Esophagus squamous epithelium (tissue), 4 donors: Measurements from ENCODE around the gene TREH.

ENCODE experiments used
- CTCF ChIP-seq, 6 experiments: fragments of 450-650 bp in 4 of 6; fragments of 200-600 bp in 2 of 6; sonication (generic) in 2 of 6; IDR thresholded peaks; one replicate each; pipeline ENCODE4 v1.5.1; 2016 to 2019; ENCODE audit warnings: antibody characterized with exemption in 6 of 6, mild to moderate bottlenecking in 4 of 6, moderate library complexity in 4 of 6
- POLR2A ChIP-seq, 4 donors: fragments of 450-650 bp; IDR thresholded peaks; one replicate each; pipeline ENCODE4 v1.6.1; 2017; ENCODE audit warnings: antibody characterized with exemption in 4 of 4, mild to moderate bottlenecking in 4 of 4, moderate library complexity in 3 of 4

- TF ChIP-seq CTCF (IDR thresholded peaks at IDR 0.05) (no peak), POLR2A (IDR thresholded peaks at IDR 0.05) (no peak)
Measured at GRCh38 chr11:118612378-118612777, 67.1 kb downstream of the TREH start.
